SHP77 (cell line): ENCODE data around the gene ARHGDIG.
"Not testable (repeated sequence)": the region's sequence is repeated elsewhere in the genome, so short reads cannot be mapped to it uniquely, and the experiment has no call there.

ENCODE experiments used
- DNase-seq, 2 experiments: peaks; one replicate each; lab custom pipeline; 2025; lab: John Stamatoyannopoulos, UW

Gene ARHGDIG

DNA sequence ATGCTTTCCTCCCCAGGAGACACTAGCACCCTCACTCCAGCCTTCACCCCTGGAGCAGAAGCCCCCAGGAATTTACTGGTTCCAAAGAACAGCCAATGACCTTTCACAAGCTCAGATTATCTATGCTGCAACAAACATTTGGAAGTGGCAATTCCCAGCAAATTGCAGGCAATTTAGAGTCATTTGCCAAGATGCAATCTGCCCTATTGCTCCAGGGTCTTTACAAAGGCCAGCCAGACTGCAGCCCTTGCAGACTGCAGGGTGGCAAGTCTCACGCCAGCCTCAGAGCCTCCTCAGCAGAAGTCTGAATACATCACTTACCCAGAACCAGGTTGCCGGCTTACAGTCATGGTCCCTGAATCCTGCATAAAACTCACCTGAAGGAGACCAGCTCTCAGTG is 50.4 kb downstream of the ARHGDIG start:
- DNase-seq = no peak

DNA sequence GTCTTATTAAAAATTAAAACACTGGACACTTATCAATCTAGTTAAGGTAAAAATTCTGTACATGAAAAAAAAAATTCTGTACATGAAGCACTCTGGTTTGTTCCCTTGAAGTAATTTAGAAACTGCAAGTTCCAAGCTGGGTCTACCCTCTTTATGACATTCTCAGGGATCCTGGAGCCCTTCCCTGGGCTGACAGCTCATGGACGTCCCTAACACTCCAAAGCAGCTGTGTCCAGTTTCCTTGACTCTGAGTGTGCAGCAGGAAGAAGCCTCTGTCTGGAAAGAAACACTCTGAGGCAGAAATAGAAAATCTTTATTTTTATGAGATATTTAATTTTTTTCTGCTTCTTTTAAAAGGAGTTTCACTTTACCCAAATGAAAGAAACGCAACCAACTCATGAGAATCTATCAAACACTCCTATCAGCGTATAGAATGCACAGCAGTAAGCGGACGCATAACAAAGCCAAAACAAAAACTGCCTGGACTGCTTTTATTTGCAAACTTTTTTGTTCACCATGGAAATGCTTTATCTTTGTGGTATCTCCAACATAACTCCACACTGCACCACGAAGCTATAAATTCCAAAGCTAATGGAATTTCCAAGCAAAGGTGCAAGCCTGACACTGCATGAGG is 50.9 kb downstream of the ARHGDIG start:
- DNase-seq = not testable (repeated sequence)
